AG09309 (cell line): Measurements from ENCODE around the gene KRT7.

Experiments
- DNase-seq: peaks from one replicate; pipeline ENCODE4 v3.0.0-alpha.2; 2010; ENCODE audit warnings: low read depth
- H3K4me3 ChIP-seq: 2 replicates; pipeline ENCODE4 v1.5.1; 2011; ENCODE audit warnings: mild to moderate bottlenecking, low read depth, low read length, moderate library complexity; ENCODE audit not compliant: control insufficient read depth
- CTCF ChIP-seq: IDR thresholded peaks from 2 replicates; pipeline ENCODE4 v1.5.1; 2011; ENCODE audit warnings: mild to moderate bottlenecking, low read depth, low read length, inconsistent platforms; ENCODE audit not compliant: insufficient read depth, control insufficient read depth; ENCODE audit errors: missing control alignments

The KRT7 gene

GRCh38 chr12:52279422-52280318, 46.6 kb downstream of the KRT7 start:
- no peak overlapping the region for H3K4me3 ChIP-seq
- TF ChIP-seq CTCF, result no peak
- DNase-seq, result no peak

GRCh38 chr12:52280319-52280795, 47.3 kb downstream of the KRT7 start:
- DNase-seq, result peak; percentile 95
- no peak overlapping the region for H3K4me3 ChIP-seq
- TF ChIP-seq CTCF, result no peak

DNA sequence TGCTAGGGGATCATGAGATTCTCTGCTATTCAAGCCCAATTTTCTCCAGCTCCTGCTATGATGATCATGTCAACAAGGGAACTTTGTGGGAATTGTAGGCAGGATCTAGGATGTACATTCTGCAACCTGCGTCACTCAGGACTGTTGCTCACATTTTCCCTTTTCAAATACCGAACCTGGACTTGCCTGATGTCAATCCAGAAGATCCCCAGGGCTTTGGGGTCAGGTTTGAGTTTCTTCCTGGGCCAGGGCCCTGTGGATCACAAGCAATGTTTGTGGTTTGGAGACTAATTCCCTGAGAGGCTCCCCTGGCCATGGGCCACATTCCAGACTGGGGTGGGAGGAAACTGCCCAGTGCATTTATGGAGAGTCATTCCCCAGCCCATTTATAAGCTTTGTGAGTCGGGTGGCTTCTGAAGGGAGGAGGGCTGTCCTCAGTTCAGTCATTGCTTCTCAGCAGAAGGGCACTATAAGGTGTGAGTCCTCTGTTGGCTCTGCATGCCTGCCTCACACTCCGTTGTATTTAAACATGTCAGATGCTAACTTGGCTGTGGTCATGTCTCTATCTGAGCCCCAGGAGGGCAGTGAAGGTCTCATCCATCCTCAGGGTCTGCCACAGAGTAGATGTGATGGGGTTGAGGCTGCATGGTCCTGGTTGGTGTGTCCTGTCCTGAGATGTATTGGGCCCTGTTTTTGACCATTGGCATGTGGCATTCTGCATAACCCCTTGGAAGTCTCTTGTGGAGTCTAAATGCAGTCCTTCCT, 47.9 kb downstream of the KRT7 start:
- peak; percentile 98 for DNase-seq
- no peak for TF ChIP-seq CTCF
- no peak overlapping the region for H3K4me3 ChIP-seq

- TF ChIP-seq CTCF, result no peak
- no peak for DNase-seq
- no peak overlapping the region for H3K4me3 ChIP-seq
These were observed 51.6 kb downstream of the KRT7 start for GRCh38 chr12:52284562-52285171.

- no peak for TF ChIP-seq CTCF
- no peak overlapping the region for H3K4me3 ChIP-seq
- peak; percentile 60 for DNase-seq
These were observed 52.2 kb downstream of the KRT7 start for GRCh38 chr12:52285172-52285745.
